ENCODE data around the gene FABP7. TPM values are rescaled to one million over a fixed set of nuclear protein-coding genes. Genes with fewer than 3 reads are reported as not detected.

Gene FABP7
- total RNA-seq, 2 experiments from 2014 or later = not detected

DNA sequence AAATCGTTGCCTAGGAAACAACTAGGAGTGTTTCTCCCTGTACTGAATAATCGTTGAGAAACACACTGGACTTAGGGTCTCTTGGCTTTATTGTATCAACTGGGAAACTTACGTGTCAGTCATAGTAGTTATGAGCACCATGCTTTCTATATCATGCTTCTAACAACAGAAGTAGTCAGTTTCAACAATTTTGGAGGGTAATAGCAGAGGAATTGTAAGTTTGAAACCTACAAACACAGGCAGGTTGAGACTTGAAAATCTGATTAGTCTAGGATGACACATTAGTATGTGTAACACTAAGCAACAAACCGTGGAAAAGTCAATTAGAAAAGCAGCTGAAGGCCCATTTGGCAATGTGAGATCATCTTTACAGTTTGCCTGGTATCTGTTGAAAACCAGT lies 43.9 kb upstream of the FABP7 start:
- POLR2A ChIA-PET = no interaction called here

DNA sequence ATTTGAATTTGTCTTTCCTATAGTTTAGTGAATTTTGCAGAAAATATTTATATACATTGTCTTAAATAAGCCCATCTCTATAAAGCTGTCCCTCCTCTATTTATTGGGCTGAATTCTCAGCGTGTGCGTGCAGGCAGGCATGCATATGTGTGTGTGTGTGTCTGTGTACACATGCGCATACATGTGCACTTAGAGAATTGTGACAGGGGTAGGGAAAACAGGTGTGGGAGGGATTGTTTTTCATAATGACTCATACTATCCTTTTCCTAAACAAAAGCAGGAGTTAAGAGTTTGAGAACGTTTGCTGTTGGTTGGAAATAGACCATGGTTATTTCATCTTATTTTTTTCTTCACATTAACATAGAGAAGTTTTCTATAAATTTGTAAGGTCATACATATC lies 43.4 kb upstream of the FABP7 start:
- Histone ChIP-seq H3K9me3 (ENCODE audit: low read length) (no peaks in the 10 kb centered on the region), H3K4me2 (ENCODE audit: low read length) (no peak overlapping the region), H3K79me2 (ENCODE audit: insufficient read depth, low read depth, low read length) (no peaks in the 10 kb centered on the region), H3K27ac (ENCODE audit: low read depth, low read length, poor library complexity, severe bottlenecking) (no peak overlapping the region), H3K4me1 (ENCODE audit: insufficient read depth, low read length, poor library complexity, severe bottlenecking) (no peaks in the 10 kb centered on the region), H3K4me3 (ENCODE audit: low read depth, low read length, poor library complexity, severe bottlenecking) (no peak overlapping the region), H3K36me3 (ENCODE audit: insufficient read depth, low read length) (no peaks in the 10 kb centered on the region), H4K20me1 (ENCODE audit: insufficient read depth, low read length) (no peaks in the 10 kb centered on the region), H2AFZ (ENCODE audit: low read length) (no peak overlapping the region), H3K9me2 (ENCODE audit: insufficient read depth, low read length) (no peaks in the 10 kb centered on the region)
- ChIA-PET POLR2A (no interaction called here), CTCF (ENCODE audit: unreplicated experiment) (no interaction called here)
- TF ChIP-seq EZH2phosphoT487 (IDR thresholded peaks at IDR 0.05; ENCODE audit: borderline replicate concordance, low read depth, low read length) = no peak
- TF ChIP-seq, protein P1, sequence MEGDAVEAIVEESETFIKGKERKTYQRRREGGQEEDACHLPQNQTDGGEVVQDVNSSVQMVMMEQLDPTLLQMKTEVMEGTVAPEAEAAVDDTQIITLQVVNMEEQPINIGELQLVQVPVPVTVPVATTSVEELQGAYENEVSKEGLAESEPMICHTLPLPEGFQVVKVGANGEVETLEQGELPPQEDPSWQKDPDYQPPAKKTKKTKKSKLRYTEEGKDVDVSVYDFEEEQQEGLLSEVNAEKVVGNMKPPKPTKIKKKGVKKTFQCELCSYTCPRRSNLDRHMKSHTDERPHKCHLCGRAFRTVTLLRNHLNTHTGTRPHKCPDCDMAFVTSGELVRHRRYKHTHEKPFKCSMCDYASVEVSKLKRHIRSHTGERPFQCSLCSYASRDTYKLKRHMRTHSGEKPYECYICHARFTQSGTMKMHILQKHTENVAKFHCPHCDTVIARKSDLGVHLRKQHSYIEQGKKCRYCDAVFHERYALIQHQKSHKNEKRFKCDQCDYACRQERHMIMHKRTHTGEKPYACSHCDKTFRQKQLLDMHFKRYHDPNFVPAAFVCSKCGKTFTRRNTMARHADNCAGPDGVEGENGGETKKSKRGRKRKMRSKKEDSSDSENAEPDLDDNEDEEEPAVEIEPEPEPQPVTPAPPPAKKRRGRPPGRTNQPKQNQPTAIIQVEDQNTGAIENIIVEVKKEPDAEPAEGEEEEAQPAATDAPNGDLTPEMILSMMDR (conservative IDR thresholded peaks at IDR 0.05; ENCODE audit: low read length) = no peak
- intact Hi-C loops (cut with micrococcal nuclease; ENCODE audit: unreplicated experiment) = no loop called here
- no peak for DNase-seq (ENCODE audit: low spot score)
- BruUV-seq (replicated peaks) = no TSS peak

More for the DNA sequence above, 43.9 kb upstream of the FABP7 start:
- H4K20me1 ChIP-seq (ENCODE audit: insufficient read depth, low read length) = no peaks in the 10 kb centered on the region
- no peak overlapping the region for H2AFZ ChIP-seq (ENCODE audit: low read length)
- no peak overlapping the region for H3K27ac ChIP-seq (ENCODE audit: low read depth, low read length, poor library complexity, severe bottlenecking)
- no peak for DNase-seq (ENCODE audit: low spot score)
- H3K4me2 ChIP-seq (ENCODE audit: low read length) = no peak overlapping the region
- no peaks in the 10 kb centered on the region for H3K36me3 ChIP-seq (ENCODE audit: insufficient read depth, low read length)
- H3K4me3 ChIP-seq (ENCODE audit: low read depth, low read length, poor library complexity, severe bottlenecking) = no peak overlapping the region
- TF ChIP-seq EZH2phosphoT487 (IDR thresholded peaks at IDR 0.05; ENCODE audit: borderline replicate concordance, low read depth, low read length) = no peak
- TF ChIP-seq, protein P1 (conservative IDR thresholded peaks at IDR 0.05; ENCODE audit: low read length) = no peak
- no peaks in the 10 kb centered on the region for H3K4me1 ChIP-seq (ENCODE audit: insufficient read depth, low read length, poor library complexity, severe bottlenecking)
- no peaks in the 10 kb centered on the region for H3K79me2 ChIP-seq (ENCODE audit: insufficient read depth, low read depth, low read length)
- intact Hi-C loops (cut with micrococcal nuclease; ENCODE audit: unreplicated experiment) = no loop called here
- CTCF ChIA-PET (ENCODE audit: unreplicated experiment) = no interaction called here
- no peaks in the 10 kb centered on the region for H3K9me2 ChIP-seq (ENCODE audit: insufficient read depth, low read length)
- H3K9me3 ChIP-seq (ENCODE audit: low read length) = no peaks in the 10 kb centered on the region
- no TSS peak for BruUV-seq (replicated peaks)

DNA sequence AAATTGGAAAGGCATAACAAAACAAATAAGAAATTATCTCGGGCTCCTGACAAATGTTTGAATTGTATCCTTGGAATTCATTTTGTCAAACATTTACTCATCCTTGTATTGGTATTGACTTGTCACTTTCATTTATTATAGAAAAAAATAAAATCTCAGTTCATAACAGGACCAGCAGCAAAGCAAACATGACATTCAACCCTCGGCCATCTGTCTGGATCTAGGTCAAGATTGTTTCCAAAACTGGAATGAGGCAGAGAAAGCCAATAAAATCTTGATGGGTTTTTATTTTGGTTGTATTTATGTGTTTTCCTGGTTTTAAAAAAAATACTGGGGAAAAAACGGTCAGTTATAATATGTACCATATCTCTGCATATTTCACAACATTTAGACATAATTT lies 42.9 kb upstream of the FABP7 start:
- Histone ChIP-seq H3K36me3 (ENCODE audit: insufficient read depth, low read length) (no peaks in the 10 kb centered on the region), H3K9me2 (ENCODE audit: insufficient read depth, low read length) (no peaks in the 10 kb centered on the region), H3K27ac (ENCODE audit: low read depth, low read length, poor library complexity, severe bottlenecking) (no peak overlapping the region), H3K4me2 (ENCODE audit: low read length) (no peak overlapping the region), H2AFZ (ENCODE audit: low read length) (no peak overlapping the region), H3K4me3 (ENCODE audit: low read depth, low read length, poor library complexity, severe bottlenecking) (no peak overlapping the region), H3K79me2 (ENCODE audit: insufficient read depth, low read depth, low read length) (no peaks in the 10 kb centered on the region), H3K4me1 (ENCODE audit: insufficient read depth, low read length, poor library complexity, severe bottlenecking) (no peaks in the 10 kb centered on the region), H4K20me1 (ENCODE audit: insufficient read depth, low read length) (no peaks in the 10 kb centered on the region), H3K9me3 (ENCODE audit: low read length) (no peaks in the 10 kb centered on the region)
- ChIA-PET POLR2A (no interaction called here), CTCF (ENCODE audit: unreplicated experiment) (no interaction called here)
- BruUV-seq (replicated peaks) = no TSS peak
- DNase-seq (ENCODE audit: low spot score) = no peak
- no peak for TF ChIP-seq EZH2phosphoT487 (IDR thresholded peaks at IDR 0.05; ENCODE audit: borderline replicate concordance, low read depth, low read length)
- TF ChIP-seq, protein P1 (conservative IDR thresholded peaks at IDR 0.05; ENCODE audit: low read length) = no peak
- intact Hi-C loops (cut with micrococcal nuclease; ENCODE audit: unreplicated experiment) = no loop called here

Measured in OCI-LY7 (cell line).